ENCODE data around the gene PPIB.

- TF ChIP-seq CTCF (IDR thresholded peaks at IDR 0.05) (no peak), POLR2A (IDR thresholded peaks at IDR 0.05) (no peak)
Measured at GRCh38 chr15:64185146-64185911, 22.5 kb upstream of the PPIB start.

Data from uterus (tissue), 2 donors.